Common myeloid progenitor, CD34-positive (primary cell): ENCODE results near the gene PLAGL1.
"Not testable (repeated sequence)": the region's sequence is repeated elsewhere in the genome, so short reads cannot be mapped to it uniquely, and the experiment has no call there.

Experiments used
- CTCF ChIA-PET: fragments of 350-600 bp; sonication (Branson Sonifier 250); formaldehyde crosslinking; loops from one replicate; lab custom pipeline; 2021; ENCODE audit warnings: antibody characterized with exemption; lab: Charles Lee
- POLR2A ChIA-PET: fragments of 350-600 bp; sonication (Branson Sonifier 250); formaldehyde crosslinking; loops from one replicate; lab custom pipeline; 2021; ENCODE audit warnings: antibody characterized with exemption; lab: Charles Lee
- DNase-seq, 3 donors: peaks; one replicate each; pipeline versions ENCODE4 v3.0.0 to v3.0.0-alpha.2; 2013
- H3K27ac ChIP-seq, 2 experiments: 1 replicate in 1 of 2; 2 replicates in 1 of 2; pipeline ENCODE4 v1.7.0; 2013; ENCODE audit warnings: inconsistent platforms in 2 of 2, low read length in 2 of 2, mild to moderate bottlenecking in 2 of 2, low read depth in 1 of 2, moderate library complexity in 1 of 2; ENCODE audit not compliant: severe bottlenecking in 2 of 2, insufficient read depth in 1 of 2, poor library complexity in 1 of 2
- H3K27me3 ChIP-seq, 5 experiments: replicated peaks in 2 of 5; 1 replicate in 3 of 5; 2 replicates in 2 of 5; pipeline versions ENCODE4 v1.6.1 to v1.7.0; 2013; ENCODE audit warnings: low read length in 4 of 5, mild to moderate bottlenecking in 2 of 5, moderate library complexity in 2 of 5, inconsistent platforms in 1 of 5; ENCODE audit not compliant: insufficient read depth in 5 of 5, control insufficient read depth in 4 of 5
- H3K36me3 ChIP-seq, 4 experiments: 1 replicate in 2 of 4; 2 replicates in 2 of 4; pipeline versions ENCODE4 v1.6.1 to v1.7.0; 2013; ENCODE audit warnings: low read length in 3 of 4, control low read depth in 1 of 4, mild to moderate bottlenecking in 1 of 4; ENCODE audit not compliant: control insufficient read depth in 4 of 4, insufficient read depth in 4 of 4
- H3K4me1 ChIP-seq, 4 experiments: 1 replicate in 3 of 4; 2 replicates in 1 of 4; pipeline versions ENCODE4 v1.6.1 to v1.7.1; 2013; ENCODE audit warnings: low read length in 3 of 4, mild to moderate bottlenecking in 3 of 4, control low read depth in 1 of 4, inconsistent platforms in 1 of 4, moderate library complexity in 1 of 4; ENCODE audit not compliant: control insufficient read depth in 4 of 4, insufficient read depth in 4 of 4; ENCODE audit errors: control extremely low read depth in 1 of 4
- H3K4me3 ChIP-seq, 7 experiments: 1 replicate in 4 of 7; 2 replicates in 3 of 7; pipeline versions ENCODE4 v1.5.1 to v1.7.0; 2013; ENCODE audit warnings: mild to moderate bottlenecking in 7 of 7, low read length in 6 of 7, moderate library complexity in 6 of 7, inconsistent platforms in 2 of 7, low read depth in 2 of 7, control low read depth in 1 of 7; ENCODE audit not compliant: insufficient read depth in 4 of 7, control insufficient read depth in 1 of 7; ENCODE audit errors: extremely low read depth in 1 of 7
- H3K9me3 ChIP-seq, 5 experiments: 1 replicate in 4 of 5; 2 replicates in 1 of 5; pipeline versions ENCODE4 v1.6.1 to v1.7.1; 2013; ENCODE audit warnings: low read length in 4 of 5, mild to moderate bottlenecking in 2 of 5, inconsistent platforms in 1 of 5, low read depth in 1 of 5, moderate library complexity in 1 of 5; ENCODE audit not compliant: control insufficient read depth in 4 of 5, insufficient read depth in 2 of 5; ENCODE audit errors: control extremely low read depth in 1 of 5
- WGBS: methylation state at CpG from one replicate; pipeline ENCODE4 v1.1.5; 2013; ENCODE audit not compliant: insufficient coverage; 5-methylcytosine and 5-hydroxymethylcytosine counted together

Gene PLAGL1

DNA sequence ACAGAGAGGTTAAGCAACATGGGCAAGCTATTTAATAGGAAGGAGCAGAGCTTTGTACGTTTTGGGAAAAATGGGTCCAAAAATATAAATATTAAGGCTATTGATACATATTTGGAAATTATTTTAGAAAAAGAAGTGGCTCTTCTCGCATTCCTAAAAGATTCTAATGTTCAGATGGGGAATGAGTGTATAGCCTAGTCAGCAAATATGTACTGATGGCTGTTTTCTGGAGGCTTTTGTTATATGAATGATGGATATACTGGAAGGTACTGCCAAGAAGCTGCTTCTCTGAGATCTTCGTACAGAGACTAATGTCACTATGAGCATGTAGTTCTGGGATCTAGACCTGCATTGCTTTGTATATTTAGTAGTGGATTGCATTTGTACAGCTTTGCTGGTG lies 71.7 kb downstream of the PLAGL1 start:
- Histone ChIP-seq H3K4me3 (no peak overlapping the region), H3K27ac (no peak overlapping the region), H3K4me1 (peaks cover 0 to 7% (median 0%) of the 10 kb centered on the region in 4 experiments), H3K27me3 (no peaks in the 10 kb centered on the region), H3K9me3 (peaks cover 0 to 2% (median 0%) of the 10 kb centered on the region in 5 experiments), H3K36me3 (peaks cover 0 to under 1% (median 0%) of the 10 kb centered on the region in 4 experiments)
- no peak for DNase-seq
- POLR2A ChIA-PET, result no interaction called here
- CTCF ChIA-PET, result interaction anchor here (0.9 to 12.3 kb wide), 2 partner anchors 61 to 76 kb away, joined by 3 to 167 read pairs; no protein-coding TSS in a partner anchor
- 100% methylated on average over 2 of the region's 3 CpGs for WGBS

DNA sequence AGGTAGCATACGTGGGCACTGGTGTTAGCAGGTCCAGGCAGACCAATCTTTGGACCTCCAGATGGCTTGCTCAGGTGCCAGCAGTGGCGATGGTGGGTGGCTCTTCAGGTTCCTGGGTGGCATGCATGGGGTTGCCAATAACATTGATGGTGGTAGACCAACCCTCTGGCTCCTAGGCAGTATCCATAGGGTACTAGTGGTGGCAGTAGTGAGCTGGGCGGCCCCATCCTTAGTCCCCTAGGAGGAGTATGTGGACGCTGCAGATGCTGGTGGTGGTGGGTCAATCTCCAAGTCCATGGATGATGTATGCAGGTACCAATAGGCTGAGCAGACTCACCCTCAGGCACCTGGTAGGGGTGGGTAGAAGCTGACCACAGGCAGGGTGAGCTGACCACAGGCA lies 73.2 kb downstream of the PLAGL1 start:
- 100% methylated on average over 1 of the region's 4 CpGs for WGBS
- Histone ChIP-seq H3K4me3 (no peak overlapping the region), H3K27me3 (no peaks in the 10 kb centered on the region), H3K36me3 (no peaks in the 10 kb centered on the region), H3K4me1 (peaks cover 0 to 7% (median 0%) of the 10 kb centered on the region in 4 experiments), H3K27ac (no peak overlapping the region), H3K9me3 (peaks cover 0 to 9% (median 1%) of the 10 kb centered on the region in 5 experiments)
- POLR2A ChIA-PET, result no interaction called here
- CTCF ChIA-PET, result interaction anchor here (1.1 to 12.3 kb wide), 2 partner anchors 10 to 78 kb away, joined by 3 to 167 read pairs; no protein-coding TSS in a partner anchor
- DNase-seq, result no peak

GRCh38 chr6:143934331-143934730 lies 73.7 kb downstream of the PLAGL1 start:
- Histone ChIP-seq H3K36me3 (no peaks in the 10 kb centered on the region), H3K4me3 (no peak overlapping the region), H3K9me3 (peaks cover 0 to 9% (median 2%) of the 10 kb centered on the region in 5 experiments), H3K27me3 (no peaks in the 10 kb centered on the region), H3K4me1 (peaks cover 0 to 2% (median 0%) of the 10 kb centered on the region in 4 experiments), H3K27ac (no peak overlapping the region)
- no peak for DNase-seq
- 80% methylated on average over 1 of the region's 1 CpG for WGBS
- CTCF ChIA-PET, result interaction anchor here (1.1 to 12.3 kb wide), 4 partner anchors 9 to 78 kb away, joined by 3 to 167 read pairs (median 10); no protein-coding TSS in a partner anchor
- POLR2A ChIA-PET, result interaction anchor here (0.6 kb wide), 1 partner anchor 784 kb away, joined by 3 read pairs; no protein-coding TSS in a partner anchor

- Histone ChIP-seq H3K4me1 (no peaks in the 10 kb centered on the region), H3K27ac (no peak overlapping the region), H3K27me3 (no peaks in the 10 kb centered on the region), H3K9me3 (peaks cover 0 to 11% (median 2%) of the 10 kb centered on the region in 5 experiments), H3K36me3 (no peaks in the 10 kb centered on the region), H3K4me3 (no peak overlapping the region)
- POLR2A ChIA-PET, result no interaction called here
- CTCF ChIA-PET, result no interaction called here
- DNase-seq, result no peak
These were observed 78.1 kb downstream of the PLAGL1 start for GRCh38 chr6:143929975-143930374.

- Histone ChIP-seq H3K27me3 (no peaks in the 10 kb centered on the region), H3K4me3 (no peak overlapping the region), H3K9me3 (peaks cover 0 to 11% (median 2%) of the 10 kb centered on the region in 5 experiments), H3K36me3 (no peaks in the 10 kb centered on the region), H3K27ac (no peak overlapping the region), H3K4me1 (no peaks in the 10 kb centered on the region)
- no peak for DNase-seq
- CTCF ChIA-PET, result no interaction called here
- WGBS, result no CpG with 5 or more reads among the region's 1 CpG
- POLR2A ChIA-PET, result no interaction called here
These were observed 79.2 kb downstream of the PLAGL1 start for GRCh38 chr6:143928853-143929252.

- H3K36me3 ChIP-seq, H3K27me3 ChIP-seq, H3K27ac ChIP-seq, POLR2A ChIA-PET, H3K4me1 ChIP-seq, DNase-seq, H3K4me3 ChIP-seq: not testable (repeated sequence)
- CTCF ChIA-PET, result interaction anchor here (1.6 kb wide), 1 partner anchor 8 kb away, joined by 4 read pairs; no protein-coding TSS in a partner anchor
- H3K9me3 ChIP-seq, result peaks cover 0 to 20% (median 2%) of the 10 kb centered on the region in 5 experiments
- WGBS, result 98% methylated on average over 3 of the region's 4 CpGs
These were observed 91.0 kb downstream of the PLAGL1 start for GRCh38 chr6:143917026-143917425.

GRCh38 chr6:143912671-143913070 lies 95.4 kb downstream of the PLAGL1 start:
- Histone ChIP-seq H3K27me3 (no peaks in the 10 kb centered on the region), H3K4me3 (no peak overlapping the region), H3K4me1 (no peaks in the 10 kb centered on the region), H3K9me3 (peaks cover 0 to 22% (median 7%) of the 10 kb centered on the region in 5 experiments), H3K27ac (no peak overlapping the region), H3K36me3 (no peaks in the 10 kb centered on the region)
- WGBS, result 100% methylated on average over 1 of the region's 1 CpG
- DNase-seq, result no peak
- POLR2A ChIA-PET, result no interaction called here
- CTCF ChIA-PET, result interaction anchor here (0.8 kb wide), 1 partner anchor 321 kb away, joined by 3 read pairs; no protein-coding TSS in a partner anchor
